Left forelimb (tissue), 1 donor: Measurements from ENCODE around the gene SIT1.

Experiments
- DNase-seq: peaks from one replicate; pipeline ENCODE4 v3.0.0-alpha.2; 2018; ENCODE audit warnings: low spot score

The SIT1 gene

GRCh38 chr9:35605351-35606137 is 45.2 kb downstream of the SIT1 start:
- no peak for DNase-seq

GRCh38 chr9:35604578-35605350 is 46.0 kb downstream of the SIT1 start, which contains the start of gene TESK1:
TESK1 (plus strand) TSS chr9:35605262; CDS start chr9:35605620, 358 bp downstream.
- DNase-seq = peak; percentile 83

DNA sequence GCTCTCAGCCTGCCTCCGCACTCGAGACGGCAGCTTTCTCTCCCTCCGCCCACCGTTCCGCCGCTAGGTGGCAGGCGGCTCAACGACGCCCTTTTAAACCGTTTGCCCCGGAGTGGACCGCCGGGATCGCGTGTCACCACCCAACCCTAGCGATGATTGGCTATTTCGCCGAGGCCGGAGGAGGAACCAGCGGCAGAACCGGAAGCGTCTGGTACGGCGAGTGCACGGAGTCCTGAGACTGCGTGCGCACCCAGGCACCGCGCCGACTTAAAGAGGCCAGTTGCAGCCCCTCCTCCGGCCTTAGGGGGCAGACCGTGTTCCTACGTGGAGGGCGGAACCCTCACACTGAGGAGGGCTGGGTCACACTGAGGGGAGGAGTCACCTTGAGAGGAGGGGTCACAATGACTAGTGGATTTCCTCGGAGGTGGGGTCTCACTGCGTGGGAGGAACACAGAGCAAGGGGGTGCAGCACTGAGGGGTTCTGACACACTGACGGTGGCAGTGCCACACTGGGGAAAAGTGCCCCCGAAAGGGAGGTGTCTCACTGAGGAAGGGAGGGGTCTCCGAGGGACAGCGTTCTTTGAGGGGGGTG is 46.6 kb downstream of the SIT1 start:
- peak; percentile 100 for DNase-seq

- no peak for DNase-seq
Measured at GRCh38 chr9:35603506-35603985, 47.2 kb downstream of the SIT1 start.

DNA sequence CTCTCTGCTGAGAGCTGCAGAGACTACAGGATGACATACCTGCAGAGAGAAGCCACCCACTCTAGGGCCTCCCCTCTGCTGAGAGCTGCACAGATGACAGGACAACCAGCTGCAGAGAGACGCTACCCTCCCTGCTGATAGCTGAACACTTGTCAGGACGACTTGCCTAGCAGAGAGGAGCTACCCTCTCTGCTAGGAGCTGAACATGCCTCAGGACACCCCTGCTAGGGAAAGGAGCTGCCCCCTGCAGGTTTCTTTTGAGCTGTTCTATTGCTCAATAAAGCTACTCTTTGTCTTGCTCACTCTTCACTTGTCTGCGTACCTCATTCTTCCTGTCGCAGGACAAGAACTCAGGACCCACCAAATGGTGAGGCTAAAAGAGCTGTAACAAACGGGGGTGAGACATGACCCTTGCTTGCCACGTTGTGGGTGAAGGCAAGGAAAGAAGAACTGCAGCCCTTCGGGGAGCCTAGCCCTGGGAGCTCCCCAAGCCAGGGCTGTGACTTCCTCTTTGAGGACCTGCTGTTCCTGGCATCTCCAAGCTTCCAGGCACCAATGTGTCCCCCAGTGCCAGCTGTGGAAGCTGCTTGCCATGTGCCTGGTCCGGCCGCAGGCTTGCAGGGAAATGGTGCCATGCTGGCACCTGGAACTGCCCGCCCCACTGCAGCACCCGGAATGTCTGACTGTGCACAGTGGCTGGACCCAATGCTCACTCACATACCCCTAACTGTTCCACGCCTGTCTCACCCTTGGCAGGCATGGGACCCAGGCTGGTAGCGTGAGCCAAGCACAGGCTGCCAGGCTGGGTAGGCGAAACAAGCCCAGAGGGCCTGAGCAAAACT is 50.7 kb downstream of the SIT1 start:
- DNase-seq = no peak
